Measurements from ENCODE around the gene ZNRD2. TPM values are rescaled to one million over a fixed set of nuclear protein-coding genes. Genes with fewer than 3 reads are reported as not detected.
A peak's percentile ranks its signal among the peaks of the same experiment; 100 is the strongest.

ZNRD2 gene
- total RNA-seq, 1 experiment from 2014 or later: 61.2 TPM

DNA sequence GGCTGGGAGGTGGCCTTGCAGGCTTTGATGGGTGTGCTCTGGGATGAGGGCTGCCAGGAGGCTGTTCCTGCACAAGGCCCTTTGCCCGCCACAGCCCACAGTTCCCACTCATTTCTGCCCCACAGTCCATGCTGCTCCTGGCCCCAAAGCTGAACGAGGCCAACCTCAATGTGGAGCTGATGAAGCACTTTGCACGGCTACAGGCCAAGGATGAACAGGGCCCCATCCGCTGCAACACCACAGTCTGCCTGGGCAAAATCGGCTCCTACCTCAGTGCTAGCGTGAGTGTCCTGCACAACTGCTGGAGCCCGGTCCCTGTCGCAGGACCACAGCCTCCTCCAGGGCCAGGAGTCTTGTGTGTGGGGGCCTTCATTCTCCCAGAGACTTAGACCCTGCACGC, 35.2 kb upstream of the ZNRD2 start:
- ATAC-seq: no peak
- POLR2A ChIA-PET: no interaction called here
- BruUV-seq (replicated peaks): no TSS peak
- no peak for DNase-seq (ENCODE audit: low read depth, low spot score)
- H3K27ac ChIP-seq (ENCODE audit: low read length): no peak overlapping the region
- intact Hi-C loops (cut with micrococcal nuclease; ENCODE audit: unreplicated experiment): no loop called here
- H3K4me1 ChIP-seq (ENCODE audit: control insufficient read depth, insufficient read depth, low read length): peaks cover 11% of the 10 kb centered on the region
- H3K27me3 ChIP-seq (ENCODE audit: control insufficient read depth, insufficient read depth, low read length): no peaks in the 10 kb centered on the region
- no peaks in the 10 kb centered on the region for H3K9me3 ChIP-seq (ENCODE audit: control insufficient read depth, insufficient read depth, low read depth, low read length)
- CTCF ChIA-PET: no interaction called here
- in situ Hi-C loops (cut with HindIII; ENCODE audit: low pct_unique_long_range_greater_than_20kb, low sequenced_read_pairs): no loop called here
- peaks cover 6% of the 10 kb centered on the region; the same call in 1 of the 2 replicates for H3K36me3 ChIP-seq (ENCODE audit: control insufficient read depth, insufficient read depth, low read length)
- TF ChIP-seq, protein P1, sequence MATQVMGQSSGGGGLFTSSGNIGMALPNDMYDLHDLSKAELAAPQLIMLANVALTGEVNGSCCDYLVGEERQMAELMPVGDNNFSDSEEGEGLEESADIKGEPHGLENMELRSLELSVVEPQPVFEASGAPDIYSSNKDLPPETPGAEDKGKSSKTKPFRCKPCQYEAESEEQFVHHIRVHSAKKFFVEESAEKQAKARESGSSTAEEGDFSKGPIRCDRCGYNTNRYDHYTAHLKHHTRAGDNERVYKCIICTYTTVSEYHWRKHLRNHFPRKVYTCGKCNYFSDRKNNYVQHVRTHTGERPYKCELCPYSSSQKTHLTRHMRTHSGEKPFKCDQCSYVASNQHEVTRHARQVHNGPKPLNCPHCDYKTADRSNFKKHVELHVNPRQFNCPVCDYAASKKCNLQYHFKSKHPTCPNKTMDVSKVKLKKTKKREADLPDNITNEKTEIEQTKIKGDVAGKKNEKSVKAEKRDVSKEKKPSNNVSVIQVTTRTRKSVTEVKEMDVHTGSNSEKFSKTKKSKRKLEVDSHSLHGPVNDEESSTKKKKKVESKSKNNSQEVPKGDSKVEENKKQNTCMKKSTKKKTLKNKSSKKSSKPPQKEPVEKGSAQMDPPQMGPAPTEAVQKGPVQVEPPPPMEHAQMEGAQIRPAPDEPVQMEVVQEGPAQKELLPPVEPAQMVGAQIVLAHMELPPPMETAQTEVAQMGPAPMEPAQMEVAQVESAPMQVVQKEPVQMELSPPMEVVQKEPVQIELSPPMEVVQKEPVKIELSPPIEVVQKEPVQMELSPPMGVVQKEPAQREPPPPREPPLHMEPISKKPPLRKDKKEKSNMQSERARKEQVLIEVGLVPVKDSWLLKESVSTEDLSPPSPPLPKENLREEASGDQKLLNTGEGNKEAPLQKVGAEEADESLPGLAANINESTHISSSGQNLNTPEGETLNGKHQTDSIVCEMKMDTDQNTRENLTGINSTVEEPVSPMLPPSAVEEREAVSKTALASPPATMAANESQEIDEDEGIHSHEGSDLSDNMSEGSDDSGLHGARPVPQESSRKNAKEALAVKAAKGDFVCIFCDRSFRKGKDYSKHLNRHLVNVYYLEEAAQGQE (IDR thresholded peaks at IDR 0.05; ENCODE audit: insufficient read depth in 1 of 2, low read depth in 2 of 2, low read length in 1 of 2): no peak
- TF ChIP-seq TCF7L2 (IDR thresholded peaks at IDR 0.05; ENCODE audit: low read depth, low read length): no peak
- no peak overlapping the region for H3K4me3 ChIP-seq (ENCODE audit: low read depth in 2 of 2, low read length in 2 of 2)

DNA sequence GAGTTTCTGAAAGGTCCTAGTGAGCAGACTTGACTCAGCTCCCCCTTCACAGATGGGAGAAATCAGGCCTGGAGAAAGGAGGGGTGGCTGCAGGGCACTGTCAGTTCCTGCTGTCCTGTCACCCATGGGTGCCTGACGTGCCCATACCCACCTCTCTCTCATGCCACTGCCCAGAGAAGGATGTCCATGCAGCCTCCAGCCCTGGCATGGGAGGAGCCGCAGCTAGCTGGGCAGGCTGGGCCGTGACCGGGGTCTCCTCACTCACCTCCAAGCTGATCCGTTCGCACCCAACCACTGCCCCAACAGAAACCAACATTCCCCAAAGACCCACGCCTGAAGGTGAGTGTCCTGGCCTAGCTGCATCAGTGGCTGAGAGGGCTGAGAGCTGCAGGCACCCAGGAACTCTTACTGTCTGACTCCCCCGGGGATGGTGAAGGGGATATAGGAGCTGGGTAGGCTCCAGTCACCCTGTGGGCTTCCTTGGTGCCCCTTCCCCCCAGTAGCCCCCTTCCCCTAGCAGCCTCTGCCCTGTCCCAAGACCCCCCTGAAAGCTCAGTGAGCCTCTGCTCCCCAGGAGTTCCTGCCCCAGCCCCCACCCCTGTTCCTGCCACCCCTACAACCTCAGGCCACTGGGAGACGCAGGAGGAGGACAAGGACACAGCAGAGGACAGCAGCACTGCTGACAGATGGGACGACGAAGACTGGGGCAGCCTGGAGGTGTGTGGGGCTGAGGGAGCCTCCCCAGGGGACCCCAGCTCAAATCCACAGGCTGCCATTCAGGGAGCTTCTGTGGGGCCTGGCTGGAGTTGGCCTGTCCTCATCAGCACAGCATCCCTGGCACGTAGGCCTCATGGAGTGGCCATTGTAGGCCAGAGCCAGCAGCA, 33.6 kb upstream of the ZNRD2 start:
- no peaks in the 10 kb centered on the region for H3K9me3 ChIP-seq (ENCODE audit: control insufficient read depth, insufficient read depth, low read depth, low read length)
- H3K27ac ChIP-seq (ENCODE audit: low read length): peak overlapping the region; percentile 39; the same call in 1 of the 2 replicates
- intact Hi-C loops (cut with micrococcal nuclease; ENCODE audit: unreplicated experiment) (no loop called here), in situ Hi-C loops (cut with HindIII; ENCODE audit: low pct_unique_long_range_greater_than_20kb, low sequenced_read_pairs) (no loop called here)
- ChIA-PET POLR2A (interaction anchor here (0.6 kb wide), 1 partner anchor 28 kb away, joined by 3 read pairs; no protein-coding TSS in a partner anchor), CTCF (no interaction called here)
- peaks cover 2% of the 10 kb centered on the region; the same call in 1 of the 2 replicates for H3K36me3 ChIP-seq (ENCODE audit: control insufficient read depth, insufficient read depth, low read length)
- H3K27me3 ChIP-seq (ENCODE audit: control insufficient read depth, insufficient read depth, low read length): no peaks in the 10 kb centered on the region
- peaks cover 18% of the 10 kb centered on the region for H3K4me1 ChIP-seq (ENCODE audit: control insufficient read depth, insufficient read depth, low read length)
- no TSS peak for BruUV-seq (replicated peaks)
- no peak for TF ChIP-seq TCF7L2 (IDR thresholded peaks at IDR 0.05; ENCODE audit: low read depth, low read length)
- TF ChIP-seq, protein P1 (IDR thresholded peaks at IDR 0.05; ENCODE audit: insufficient read depth in 1 of 2, low read depth in 2 of 2, low read length in 1 of 2): no peak
- TF ChIP-seq, protein P2, sequence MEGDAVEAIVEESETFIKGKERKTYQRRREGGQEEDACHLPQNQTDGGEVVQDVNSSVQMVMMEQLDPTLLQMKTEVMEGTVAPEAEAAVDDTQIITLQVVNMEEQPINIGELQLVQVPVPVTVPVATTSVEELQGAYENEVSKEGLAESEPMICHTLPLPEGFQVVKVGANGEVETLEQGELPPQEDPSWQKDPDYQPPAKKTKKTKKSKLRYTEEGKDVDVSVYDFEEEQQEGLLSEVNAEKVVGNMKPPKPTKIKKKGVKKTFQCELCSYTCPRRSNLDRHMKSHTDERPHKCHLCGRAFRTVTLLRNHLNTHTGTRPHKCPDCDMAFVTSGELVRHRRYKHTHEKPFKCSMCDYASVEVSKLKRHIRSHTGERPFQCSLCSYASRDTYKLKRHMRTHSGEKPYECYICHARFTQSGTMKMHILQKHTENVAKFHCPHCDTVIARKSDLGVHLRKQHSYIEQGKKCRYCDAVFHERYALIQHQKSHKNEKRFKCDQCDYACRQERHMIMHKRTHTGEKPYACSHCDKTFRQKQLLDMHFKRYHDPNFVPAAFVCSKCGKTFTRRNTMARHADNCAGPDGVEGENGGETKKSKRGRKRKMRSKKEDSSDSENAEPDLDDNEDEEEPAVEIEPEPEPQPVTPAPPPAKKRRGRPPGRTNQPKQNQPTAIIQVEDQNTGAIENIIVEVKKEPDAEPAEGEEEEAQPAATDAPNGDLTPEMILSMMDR (IDR thresholded peaks at IDR 0.05): no peak
- no peak for TF ChIP-seq POLR2AphosphoS5 (IDR thresholded peaks at IDR 0.05; ENCODE audit: low read depth, low read length)
- TF ChIP-seq SIN3A (IDR thresholded peaks at IDR 0.05; ENCODE audit: borderline replicate concordance, insufficient read depth, low read depth, low read length): no peak
- no peak for ATAC-seq
- no peak overlapping the region for H3K4me3 ChIP-seq (ENCODE audit: low read depth in 2 of 2, low read length in 2 of 2)
- DNase-seq (ENCODE audit: low read depth, low spot score): no peak
